CD14-positive monocyte (primary cell): ENCODE results near the gene NOTCH4. TPM values are rescaled to one million over a fixed set of nuclear protein-coding genes. Genes with fewer than 3 reads are reported as not detected.

Experiments used
- DNase-seq, 3 donors: peaks; one replicate each; pipeline ENCODE4 v3.0.0-alpha.2; 2011 to 2022
- H2AFZ ChIP-seq: 2 replicates; pipeline ENCODE4 v1.6.0; 2012; ENCODE audit warnings: mild to moderate bottlenecking, low read depth, low read length, inconsistent platforms; ENCODE audit not compliant: insufficient read depth, poor library complexity, severe bottlenecking
- H3K27ac ChIP-seq, 2 donors: 1 replicate in 1 of 2; 2 replicates in 1 of 2; pipeline ENCODE4 v1.5.1; 2012 to 2013; ENCODE audit warnings: low read length in 2 of 2, control low read depth in 1 of 2, inconsistent platforms in 1 of 2, low read depth in 1 of 2, mild to moderate bottlenecking in 1 of 2
- H3K27me3 ChIP-seq, 2 donors: one replicate each; pipeline versions ENCODE4 v1.6.0 to v1.6.1; 2011 to 2013; ENCODE audit warnings: low read length in 2 of 2; ENCODE audit not compliant: control insufficient read depth in 2 of 2, insufficient read depth in 2 of 2
- H3K36me3 ChIP-seq, 2 donors: replicated peaks in 1 of 2; 1 replicate in 1 of 2; 2 replicates in 1 of 2; pipeline versions ENCODE4 v1.5.1 to v1.6.1; 2012 to 2013; ENCODE audit warnings: low read length in 2 of 2, control low read depth in 1 of 2, inconsistent platforms in 1 of 2, mild to moderate bottlenecking in 1 of 2; ENCODE audit not compliant: insufficient read depth in 2 of 2, control insufficient read depth in 1 of 2
- H3K4me1 ChIP-seq, 2 donors: 1 replicate in 1 of 2; 2 replicates in 1 of 2; pipeline versions ENCODE4 v1.5.1 to v1.6.1; 2012 to 2013; ENCODE audit warnings: low read length in 2 of 2, control low read depth in 1 of 2, inconsistent platforms in 1 of 2, mild to moderate bottlenecking in 1 of 2, moderate library complexity in 1 of 2; ENCODE audit not compliant: insufficient read depth in 2 of 2, control insufficient read depth in 1 of 2
- H3K4me2 ChIP-seq: replicated peaks from 2 replicates; pipeline ENCODE3; 2012; ENCODE audit warnings: low read length, moderate library complexity, mild to moderate bottlenecking; ENCODE audit not compliant: poor library complexity, severe bottlenecking; ENCODE audit errors: extremely low read depth
- H3K4me3 ChIP-seq, 3 experiments: fragments of 200-600 bp in 1 of 3; sonication (generic) in 1 of 3; replicated peaks in 1 of 3; 1 replicate in 2 of 3; 2 replicates in 1 of 3; pipeline ENCODE4 v1.5.1; 2011 to 2013; ENCODE audit warnings: low read length in 3 of 3, mild to moderate bottlenecking in 3 of 3, control low read depth in 2 of 3, low read depth in 2 of 3, inconsistent platforms in 1 of 3, moderate library complexity in 1 of 3
- H3K79me2 ChIP-seq: 2 replicates; pipeline ENCODE4 v1.6.0; 2012; ENCODE audit warnings: mild to moderate bottlenecking, control low read depth, inconsistent platforms, low read length, moderate library complexity; ENCODE audit not compliant: insufficient read depth
- H3K9ac ChIP-seq: 2 replicates; pipeline ENCODE4 v1.6.0; 2017; ENCODE audit warnings: low read length, mild to moderate bottlenecking; ENCODE audit not compliant: insufficient read depth, poor library complexity, severe bottlenecking
- H3K9me3 ChIP-seq, 2 donors: replicated peaks in 1 of 2; 1 replicate in 1 of 2; 2 replicates in 1 of 2; pipeline versions ENCODE4 v1.5.1 to v1.6.1; 2012 to 2013; ENCODE audit warnings: low read length in 2 of 2, control low read depth in 1 of 2; ENCODE audit not compliant: control insufficient read depth in 1 of 2, insufficient read depth in 1 of 2
- H4K20me1 ChIP-seq: 2 replicates; pipeline ENCODE4 v1.6.0; 2012; ENCODE audit warnings: mild to moderate bottlenecking, low read length, control low read depth, moderate library complexity; ENCODE audit not compliant: insufficient read depth
- H3K27ac Mint-ChIP-seq, 7 donors: one replicate each; pipeline ENCODE4 v1.8.0; 2020; ENCODE audit warnings: mild to moderate bottlenecking in 7 of 7, mixed read lengths in 7 of 7, moderate library complexity in 6 of 7, inconsistent platforms in 2 of 7
- H3K27me3 Mint-ChIP-seq, 3 donors: one replicate each; pipeline ENCODE4 v1.8.0; 2021 to 2022; ENCODE audit warnings: low read depth in 3 of 3, mild to moderate bottlenecking in 3 of 3, mixed read lengths in 3 of 3, moderate library complexity in 3 of 3, inconsistent platforms in 1 of 3
- H3K36me3 Mint-ChIP-seq, 2 donors: one replicate each; pipeline ENCODE4 v1.8.0; 2020; ENCODE audit warnings: mixed read lengths in 2 of 2, inconsistent platforms in 1 of 2, mild to moderate bottlenecking in 1 of 2
- H3K4me1 Mint-ChIP-seq: one replicate; pipeline ENCODE4 v1.8.0; 2020; ENCODE audit warnings: mild to moderate bottlenecking, mixed read lengths
- H3K4me3 Mint-ChIP-seq, 2 donors: one replicate each; pipeline ENCODE4 v1.8.0; 2020; ENCODE audit warnings: mild to moderate bottlenecking in 2 of 2, mixed read lengths in 2 of 2, moderate library complexity in 1 of 2
- H3K9me3 Mint-ChIP-seq, 7 donors: one replicate each; pipeline ENCODE4 v1.8.0; 2020 to 2022; ENCODE audit warnings: mixed read lengths in 7 of 7, mild to moderate bottlenecking in 6 of 7, moderate library complexity in 6 of 7, inconsistent platforms in 2 of 7
- CTCF ChIP-seq: fragments of 200-600 bp; IDR thresholded peaks from one replicate; pipeline ENCODE4 v1.8.0; 2022; ENCODE audit warnings: antibody characterized with exemption, mild to moderate bottlenecking
- WGBS: methylation state at CpG from one replicate; pipeline ENCODE4 v1.1.5; 2013; ENCODE audit warnings: missing lambda C conversion rate; ENCODE audit not compliant: insufficient coverage; 5-methylcytosine and 5-hydroxymethylcytosine counted together
- intact Hi-C, 2 donors: fragments of 100-400 bp; cut with micrococcal nuclease; formaldehyde crosslinking; loops; one replicate each; pipeline versions ENCODE4 v1.15.0 to v1.15.1; 2023
- polyA plus RNA-seq, 3 donors: library from polyadenylated mRNA; depleted of rRNA in 1 of 3; unstranded in 2 of 3; stranded (reverse) in 1 of 3; fragments of 300-500 nt in 2 of 3; fragments of >200 nt in 1 of 3; fragmentation: Illumina TruSeq in 2 of 3; gene quantifications; 1 replicate in 2 of 3; 2 replicates in 1 of 3; pipeline ENCODE4 v1.2.3, GENCODE V29; 2012 to 2021

The NOTCH4 gene
- polyA plus RNA-seq, 3 donors: 5.2 to 8.1 (median 6.1) TPM

- no peak for DNase-seq
- no peak for TF ChIP-seq CTCF
- WGBS: 94% methylated on average over 2 of the region's 8 CpGs
- Histone ChIP-seq H4K20me1 (peaks cover 7% of the 10 kb centered on the region), H3K9me3 (no peaks in the 10 kb centered on the region), H3K36me3 (peaks cover 21 to 32% of the 10 kb centered on the region in 2 donors), H2AFZ (no peak overlapping the region), H3K79me2 (peaks cover 88% of the 10 kb centered on the region), H3K27me3 (no peaks in the 10 kb centered on the region), H3K4me3 (peak overlapping the region; percentile 74 to 98 (median 81)), H3K9ac (peak overlapping the region; percentile 84), H3K27ac (peak overlapping the region; percentile 89 to 95), H3K4me2 (peak overlapping the region; percentile 100), H3K4me1 (peaks cover 70 to 76% of the 10 kb centered on the region in 2 donors)
- Mint-ChIP-seq H3K9me3 (peaks cover 0 to 3% (median 0%) of the 10 kb centered on the region in 7 donors), H3K4me1 (peaks cover 72% of the 10 kb centered on the region), H3K4me3 (peak overlapping the region; percentile 96 to 98), H3K27ac (peak overlapping the region; percentile 96 to 99 (median 98)), H3K27me3 (peaks cover 0 to 3% (median 2%) of the 10 kb centered on the region in 3 donors), H3K36me3 (peaks cover 33 to 43% of the 10 kb centered on the region in 2 donors)
- intact Hi-C loops: loop anchor here in 1 of 2 donors (5.0 kb wide), 1 partner anchor 59 kb away; the partner anchor contains the start of gene FKBPL
Observed at GRCh38 chr6:32190911-32191677, 32.8 kb downstream of the NOTCH4 start.

GRCh38 chr6:32190054-32190851 is 33.6 kb downstream of the NOTCH4 start, which contains the start of gene PBX2:
PBX2 (minus strand) TSS chr6:32190202; CDS start chr6:32189915, 287 bp downstream.
- Histone ChIP-seq H4K20me1 (peaks cover 7% of the 10 kb centered on the region), H3K79me2 (peaks cover 90% of the 10 kb centered on the region), H3K9me3 (no peaks in the 10 kb centered on the region), H2AFZ (no peak within 1 kb of the TSS), H3K4me1 (peaks cover 73 to 82% of the 10 kb centered on the region in 2 donors), H3K36me3 (peaks cover 25 to 37% of the 10 kb centered on the region in 2 donors), H3K9ac (peak within 1 kb of the TSS; percentile 84), H3K4me2 (peak within 1 kb of the TSS; percentile 100), H3K27ac (peak within 1 kb of the TSS; percentile 89 to 95), H3K4me3 (peak within 1 kb of the TSS; percentile 74 to 98 (median 81)), H3K27me3 (no peaks in the 10 kb centered on the region)
- peak within 1 kb of the TSS; percentile 96 to 98 for H3K4me3 Mint-ChIP-seq
- TF ChIP-seq CTCF: no peak
- peaks cover 0 to 3% (median 2%) of the 10 kb centered on the region in 3 donors for H3K27me3 Mint-ChIP-seq
- intact Hi-C loops: loop anchor here in 1 of 2 donors (5.0 kb wide), 1 partner anchor 58 kb away; the partner anchor contains the start of gene FKBPL
- peak; percentile 91 to 94 (median 92) for DNase-seq
- peaks cover 77% of the 10 kb centered on the region for H3K4me1 Mint-ChIP-seq
- peaks cover 0 to 3% (median 0%) of the 10 kb centered on the region in 7 donors for H3K9me3 Mint-ChIP-seq
- H3K36me3 Mint-ChIP-seq: peaks cover 39 to 51% of the 10 kb centered on the region in 2 donors
- 0% methylated on average over 11 of the region's 23 CpGs for WGBS
- peak within 1 kb of the TSS; percentile 96 to 99 (median 98) for H3K27ac Mint-ChIP-seq
